LNCAP (cell line): ENCODE measurements around the gene ANP32E.

Source experiments
- CTCF ChIP-seq: fragments of 450-650 bp; IDR thresholded peaks from 2 replicates; pipeline ENCODE4 v1.5.1; 2017; ENCODE audit warnings: mild to moderate bottlenecking

The ANP32E gene

GRCh38 chr1:150271291-150271959 lies 35.5 kb upstream of the ANP32E start:
- TF ChIP-seq CTCF, result no peak

- no peak for TF ChIP-seq CTCF
These were observed 33.5 kb upstream of the ANP32E start for GRCh38 chr1:150269451-150269850.

- TF ChIP-seq CTCF, result no peak
These were observed 32.9 kb upstream of the ANP32E start, which contains the start of gene APH1A for GRCh38 chr1:150268705-150269403. Gene APH1A (minus strand): TSS chr1:150269016. CDS start chr1:150268810, 206 bp downstream.

GRCh38 chr1:150268340-150268704 lies 32.4 kb upstream of the ANP32E start:
- no peak for TF ChIP-seq CTCF

GRCh38 chr1:150267896-150268295 lies 32.0 kb upstream of the ANP32E start:
- TF ChIP-seq CTCF, result no peak

- no peak for TF ChIP-seq CTCF
These were observed 27.6 kb upstream of the ANP32E start for GRCh38 chr1:150263549-150263948.

- TF ChIP-seq CTCF, result no peak
These were observed 26.7 kb upstream of the ANP32E start for GRCh38 chr1:150262388-150263320.
